GM23338 (cell line): ENCODE data around the gene GRK4. TPM values are rescaled to one million over a fixed set of nuclear protein-coding genes. Genes with fewer than 3 reads are reported as not detected.

Experiments
- ATAC-seq: fragments of 200-7000 bp; cut with Tn5 transposase; 3 replicates; pipeline ENCODE4 v1.9.1; 2020
- DNase-seq: peaks from one replicate; pipeline ENCODE4 v3.0.0-alpha.2; 2015; ENCODE audit warnings: low spot score
- H2AFZ ChIP-seq: fragments of 200-600 bp; sonication (generic); 2 replicates; pipeline ENCODE4 v1.8.0; 2016; ENCODE audit warnings: antibody characterized with exemption, mild to moderate bottlenecking, moderate library complexity
- H3F3A ChIP-seq: fragments of 200-600 bp; sonication (generic); replicated peaks from 2 replicates; pipeline ENCODE4 v1.8.0; 2017; ENCODE audit warnings: antibody characterized with exemption, mixed run types, low read depth
- H3K27ac ChIP-seq: fragments of 200-600 bp; sonication (generic); 2 replicates; pipeline ENCODE4 v1.6.1; 2016; ENCODE audit warnings: low read depth
- H3K27me3 ChIP-seq: fragments of 200-600 bp; sonication (generic); 2 replicates; pipeline ENCODE4 v1.8.0; 2016; ENCODE audit warnings: mild to moderate bottlenecking, mixed run types, moderate library complexity; ENCODE audit not compliant: insufficient read depth
- H3K36me3 ChIP-seq: fragments of 200-600 bp; sonication (generic); 2 replicates; pipeline ENCODE4 v1.8.0; 2016; ENCODE audit warnings: mild to moderate bottlenecking; ENCODE audit not compliant: insufficient read depth
- H3K4me1 ChIP-seq: fragments of 200-600 bp; sonication (generic); 2 replicates; pipeline ENCODE4 v1.8.0; 2016; ENCODE audit warnings: mild to moderate bottlenecking, moderate library complexity; ENCODE audit not compliant: insufficient read depth
- H3K4me2 ChIP-seq: fragments of 200-600 bp; sonication (generic); 2 replicates; pipeline ENCODE4 v1.7.1; 2017; ENCODE audit warnings: mixed run types
- H3K4me3 ChIP-seq: fragments of 200-600 bp; sonication (generic); 2 replicates; pipeline ENCODE4 v1.6.1; 2016; ENCODE audit warnings: mixed run types
- H3K79me2 ChIP-seq: fragments of 200-600 bp; sonication (generic); replicated peaks from 2 replicates; pipeline ENCODE4 v1.8.0; 2017; ENCODE audit warnings: mild to moderate bottlenecking; ENCODE audit not compliant: insufficient read depth
- H3K9me2 ChIP-seq: fragments of 200-600 bp; sonication (generic); 2 replicates; pipeline ENCODE4 v1.8.0; 2017; ENCODE audit not compliant: insufficient read depth
- H4K20me1 ChIP-seq: fragments of 200-600 bp; sonication (generic); replicated peaks from 2 replicates; pipeline ENCODE4 v1.8.0; 2017; ENCODE audit warnings: mild to moderate bottlenecking; ENCODE audit not compliant: insufficient read depth
- H3K27ac Mint-ChIP-seq: 2 replicates; pipeline ENCODE4 v1.8.0; 2020; ENCODE audit warnings: inconsistent platforms, mild to moderate bottlenecking, moderate library complexity, mixed read lengths
- H3K27me3 Mint-ChIP-seq: 3 replicates; pipeline ENCODE4 v1.8.0; 2022; ENCODE audit warnings: low read depth, mild to moderate bottlenecking, moderate library complexity, mixed read lengths, inconsistent platforms; ENCODE audit not compliant: insufficient read depth, poor library complexity
- H3K36me3 Mint-ChIP-seq: 3 replicates; pipeline ENCODE4 v1.8.0; 2021; ENCODE audit warnings: low read depth, mild to moderate bottlenecking, inconsistent platforms, moderate library complexity, mixed read lengths
- H3K4me1 Mint-ChIP-seq: 3 replicates; pipeline ENCODE4 v1.8.0; 2020; ENCODE audit warnings: mild to moderate bottlenecking, inconsistent platforms, mixed read lengths
- H3K4me3 Mint-ChIP-seq: 3 replicates; pipeline ENCODE4 v1.8.0; 2021; ENCODE audit warnings: moderate library complexity, mild to moderate bottlenecking, inconsistent platforms, mixed read lengths
- H3K9me3 Mint-ChIP-seq: 3 replicates; pipeline ENCODE4 v1.8.0; 2020; ENCODE audit warnings: moderate library complexity, mild to moderate bottlenecking, inconsistent platforms, mixed read lengths
- CREB1 ChIP-seq: fragments of 250-450 bp; sonication (Bioruptor Pico); IDR thresholded peaks from 2 replicates; pipeline ENCODE4 v1.5.0; 2020; ENCODE audit warnings: low read depth, mild to moderate bottlenecking, moderate library complexity
- CTCF ChIP-seq, 2 experiments: fragments of 200-600 bp in 1 of 2; sonication (generic) in 1 of 2; conservative IDR thresholded peaks; 2 replicates each; pipeline versions ENCODE4 v1.5.1 to v1.6.1; 2016 to 2017; ENCODE audit warnings: antibody characterized with exemption in 2 of 2, low read depth in 2 of 2, mild to moderate bottlenecking in 2 of 2, moderate library complexity in 1 of 2
- ETS1 ChIP-seq: IDR thresholded peaks from 2 replicates; pipeline ENCODE4 v1.6.1; 2016; ENCODE audit warnings: antibody characterized with exemption
- EZH2 ChIP-seq: fragments of 200-600 bp; sonication (generic); IDR thresholded peaks from one replicate; pipeline ENCODE4 v1.8.0; 2017; ENCODE audit warnings: antibody characterized with exemption, mild to moderate bottlenecking, low read depth; ENCODE audit not compliant: unreplicated experiment
- EZH2phosphoT487 ChIP-seq: fragments of 200-600 bp; sonication (generic); IDR thresholded peaks from one replicate; pipeline ENCODE4 v1.8.1; 2018; ENCODE audit warnings: antibody characterized with exemption; ENCODE audit not compliant: unreplicated experiment
- NANOG ChIP-seq: IDR thresholded peaks from 2 replicates; pipeline ENCODE4 v1.6.1; 2016; ENCODE audit warnings: antibody characterized with exemption, borderline replicate concordance
- REST ChIP-seq: IDR thresholded peaks from one replicate; pipeline ENCODE4 v1.6.1; 2018; ENCODE audit warnings: antibody characterized with exemption; ENCODE audit not compliant: unreplicated experiment
- STAT1 ChIP-seq: IDR thresholded peaks from one replicate; pipeline ENCODE4 v1.6.1; 2016; ENCODE audit warnings: antibody characterized with exemption; ENCODE audit not compliant: unreplicated experiment
- ZNF114 ChIP-seq: fragments of 250-450 bp; sonication (Bioruptor Pico); IDR thresholded peaks from 2 replicates; pipeline ENCODE4 v1.5.0; 2020; ENCODE audit warnings: mild to moderate bottlenecking, moderate library complexity
- polyA plus RNA-seq: library from polyadenylated mRNA; unstranded; fragments of >200 nt; fragmentation: Nextera tagmentation; extraction: Ambion mirVana; gene quantifications from 2 replicates; pipeline ENCODE4 v1.2.1, GENCODE V29; 2016
- total RNA-seq: library from RNA; depleted of rRNA; stranded (reverse); fragments of >200 nt; shearing (Covaris generic); gene quantifications from 2 replicates; pipeline ENCODE4 v1.2.3, GENCODE V29; 2014
- TF ChIP-seq, protein P1 (sequence below): fragments of 250-450 bp; sonication (Bioruptor Pico); IDR thresholded peaks from 2 replicates; pipeline ENCODE4 v1.5.0; 2020; ENCODE audit warnings: mild to moderate bottlenecking, moderate library complexity

GRK4 gene
- total and polyA plus RNA-seq, 2 experiments from 2014 or later = 1.3 to 1.4 TPM

DNA sequence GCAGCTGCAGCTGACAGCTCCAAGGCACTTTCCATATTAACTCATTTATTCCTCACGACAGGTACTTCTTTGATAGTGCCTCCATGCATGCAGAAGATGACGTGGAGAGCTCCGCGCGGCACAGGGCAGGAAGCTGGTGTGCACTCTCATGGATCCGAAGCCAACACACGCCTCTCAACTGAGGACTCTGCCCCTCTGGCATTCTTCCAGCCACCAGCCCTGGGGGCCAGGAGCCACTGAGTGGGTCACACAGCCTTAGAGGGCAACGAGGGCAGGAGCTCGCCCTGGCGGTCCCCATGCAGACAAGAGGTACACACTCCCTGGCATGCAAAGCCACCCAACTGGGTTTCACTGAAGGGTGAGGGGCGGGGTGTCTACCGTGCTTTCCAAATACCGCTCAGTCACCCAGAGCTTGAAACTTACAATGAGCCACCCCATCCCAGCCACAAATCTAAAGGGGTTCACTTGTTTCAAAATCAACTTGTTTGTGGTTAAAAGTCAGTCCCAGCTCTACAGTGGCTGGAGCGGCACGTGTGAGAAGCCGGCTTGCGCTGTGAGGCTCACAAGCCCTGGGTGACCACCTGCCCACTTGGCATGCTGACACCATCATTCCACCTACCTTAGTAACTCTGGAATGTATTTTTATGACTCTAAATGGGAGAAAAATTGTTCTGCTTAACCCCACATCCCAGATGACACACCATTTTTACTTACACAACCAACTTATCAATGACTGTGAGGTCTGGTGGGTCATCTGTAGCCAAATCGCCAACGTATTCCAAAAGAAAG is 16.4 kb upstream of the GRK4 start:
- H3K79me2 ChIP-seq = no peaks in the 10 kb centered on the region; the same call in 1 of the 2 replicates
- no peak overlapping the region for H3K27ac Mint-ChIP-seq
- H3K36me3 ChIP-seq = peaks cover 55% of the 10 kb centered on the region

More for the DNA sequence above, 16.4 kb upstream of the GRK4 start:
- H3K4me1 ChIP-seq = no peaks in the 10 kb centered on the region
- H3K27me3 Mint-ChIP-seq = peaks cover 13% of the 10 kb centered on the region
- H3K4me1 Mint-ChIP-seq = no peaks in the 10 kb centered on the region
- ATAC-seq = no peak
- H3K9me3 Mint-ChIP-seq = no peaks in the 10 kb centered on the region; the same call in 2 of the 3 replicates
- H3K27me3 ChIP-seq = no peaks in the 10 kb centered on the region
- TF ChIP-seq ETS1 = no peak
- TF ChIP-seq CREB1 (CRISPR knock-in tag) = no peak
- no peak for TF ChIP-seq STAT1
- no peak for TF ChIP-seq EZH2
- TF ChIP-seq EZH2phosphoT487 = no peak
- no peak for TF ChIP-seq CTCF (conservative IDR thresholded peaks at IDR 0.05; ENCODE audit: low read depth in 2 of 2)
- TF ChIP-seq, protein P1, sequence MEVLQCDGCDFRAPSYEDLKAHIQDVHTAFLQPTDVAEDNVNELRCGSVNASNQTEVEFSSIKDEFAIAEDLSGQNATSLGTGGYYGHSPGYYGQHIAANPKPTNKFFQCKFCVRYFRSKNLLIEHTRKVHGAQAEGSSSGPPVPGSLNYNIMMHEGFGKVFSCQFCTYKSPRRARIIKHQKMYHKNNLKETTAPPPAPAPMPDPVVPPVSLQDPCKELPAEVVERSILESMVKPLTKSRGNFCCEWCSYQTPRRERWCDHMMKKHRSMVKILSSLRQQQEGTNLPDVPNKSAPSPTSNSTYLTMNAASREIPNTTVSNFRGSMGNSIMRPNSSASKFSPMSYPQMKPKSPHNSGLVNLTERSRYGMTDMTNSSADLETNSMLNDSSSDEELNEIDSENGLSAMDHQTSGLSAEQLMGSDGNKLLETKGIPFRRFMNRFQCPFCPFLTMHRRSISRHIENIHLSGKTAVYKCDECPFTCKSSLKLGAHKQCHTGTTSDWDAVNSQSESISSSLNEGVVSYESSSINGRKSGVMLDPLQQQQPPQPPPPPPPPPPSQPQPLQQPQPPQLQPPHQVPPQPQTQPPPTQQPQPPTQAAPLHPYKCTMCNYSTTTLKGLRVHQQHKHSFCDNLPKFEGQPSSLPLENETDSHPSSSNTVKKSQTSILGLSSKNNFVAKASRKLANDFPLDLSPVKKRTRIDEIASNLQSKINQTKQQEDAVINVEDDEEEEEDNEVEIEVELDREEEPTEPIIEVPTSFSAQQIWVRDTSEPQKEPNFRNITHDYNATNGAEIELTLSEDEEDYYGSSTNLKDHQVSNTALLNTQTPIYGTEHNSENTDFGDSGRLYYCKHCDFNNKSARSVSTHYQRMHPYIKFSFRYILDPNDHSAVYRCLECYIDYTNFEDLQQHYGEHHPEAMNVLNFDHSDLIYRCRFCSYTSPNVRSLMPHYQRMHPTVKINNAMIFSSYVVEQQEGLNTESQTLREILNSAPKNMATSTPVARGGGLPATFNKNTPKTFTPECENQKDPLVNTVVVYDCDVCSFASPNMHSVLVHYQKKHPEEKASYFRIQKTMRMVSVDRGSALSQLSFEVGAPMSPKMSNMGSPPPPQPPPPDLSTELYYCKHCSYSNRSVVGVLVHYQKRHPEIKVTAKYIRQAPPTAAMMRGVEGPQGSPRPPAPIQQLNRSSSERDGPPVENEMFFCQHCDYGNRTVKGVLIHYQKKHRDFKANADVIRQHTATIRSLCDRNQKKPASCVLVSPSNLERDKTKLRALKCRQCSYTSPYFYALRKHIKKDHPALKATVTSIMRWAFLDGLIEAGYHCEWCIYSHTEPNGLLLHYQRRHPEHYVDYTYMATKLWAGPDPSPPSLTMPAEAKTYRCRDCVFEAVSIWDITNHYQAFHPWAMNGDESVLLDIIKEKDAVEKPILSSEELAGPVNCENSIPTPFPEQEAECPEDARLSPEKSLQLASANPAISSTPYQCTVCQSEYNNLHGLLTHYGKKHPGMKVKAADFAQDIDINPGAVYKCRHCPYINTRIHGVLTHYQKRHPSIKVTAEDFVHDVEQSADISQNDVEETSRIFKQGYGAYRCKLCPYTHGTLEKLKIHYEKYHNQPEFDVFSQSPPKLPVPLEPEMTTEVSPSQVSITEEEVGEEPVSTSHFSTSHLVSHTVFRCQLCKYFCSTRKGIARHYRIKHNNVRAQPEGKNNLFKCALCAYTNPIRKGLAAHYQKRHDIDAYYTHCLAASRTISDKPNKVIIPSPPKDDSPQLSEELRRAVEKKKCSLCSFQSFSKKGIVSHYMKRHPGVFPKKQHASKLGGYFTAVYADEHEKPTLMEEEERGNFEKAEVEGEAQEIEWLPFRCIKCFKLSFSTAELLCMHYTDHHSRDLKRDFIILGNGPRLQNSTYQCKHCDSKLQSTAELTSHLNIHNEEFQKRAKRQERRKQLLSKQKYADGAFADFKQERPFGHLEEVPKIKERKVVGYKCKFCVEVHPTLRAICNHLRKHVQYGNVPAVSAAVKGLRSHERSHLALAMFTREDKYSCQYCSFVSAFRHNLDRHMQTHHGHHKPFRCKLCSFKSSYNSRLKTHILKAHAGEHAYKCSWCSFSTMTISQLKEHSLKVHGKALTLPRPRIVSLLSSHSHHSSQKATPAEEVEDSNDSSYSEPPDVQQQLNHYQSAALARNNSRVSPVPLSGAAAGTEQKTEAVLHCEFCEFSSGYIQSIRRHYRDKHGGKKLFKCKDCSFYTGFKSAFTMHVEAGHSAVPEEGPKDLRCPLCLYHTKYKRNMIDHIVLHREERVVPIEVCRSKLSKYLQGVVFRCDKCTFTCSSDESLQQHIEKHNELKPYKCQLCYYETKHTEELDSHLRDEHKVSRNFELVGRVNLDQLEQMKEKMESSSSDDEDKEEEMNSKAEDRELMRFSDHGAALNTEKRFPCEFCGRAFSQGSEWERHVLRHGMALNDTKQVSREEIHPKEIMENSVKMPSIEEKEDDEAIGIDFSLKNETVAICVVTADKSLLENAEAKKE = no peak
- TF ChIP-seq REST = no peak
- TF ChIP-seq NANOG = no peak
- TF ChIP-seq ZNF114 (CRISPR knock-in tag) = no peak
- peaks cover 20% of the 10 kb centered on the region for H4K20me1 ChIP-seq
- no peaks in the 10 kb centered on the region for H3K9me2 ChIP-seq
- H3F3A ChIP-seq = peaks cover 11% of the 10 kb centered on the region; the same call in 1 of the 2 replicates
- no peak overlapping the region for H3K27ac ChIP-seq
- H3K36me3 Mint-ChIP-seq = peaks cover 97% of the 10 kb centered on the region
- no peak overlapping the region for H3K4me3 Mint-ChIP-seq
- DNase-seq = no peak
- no peak overlapping the region for H3K4me3 ChIP-seq
- no peak overlapping the region for H2AFZ ChIP-seq
- no peak overlapping the region for H3K4me2 ChIP-seq
